OCI-LY7 (cell line): ENCODE data around the gene GRXCR2. TPM values are rescaled to one million over a fixed set of nuclear protein-coding genes. Genes with fewer than 3 reads are reported as not detected.
A peak's percentile ranks its signal among the peaks of the same experiment; 100 is the strongest.

Experiments
- BruUV-seq: library from RNA; stranded (reverse); fragments of 400-500 nt; replicated peaks from 2 replicates; lab custom pipeline; 2021; lab: Mats Ljungman, UMichigan
- CTCF ChIA-PET: fragments of 300-600 bp; sonication (Branson Sonifier 250); formaldehyde crosslinking; loops from one replicate; lab custom pipeline; 2022; ENCODE audit warnings: antibody characterized with exemption; ENCODE audit not compliant: unreplicated experiment; lab: Charles Lee
- POLR2A ChIA-PET: fragments of 300-600 bp; sonication (Branson Sonifier 250); formaldehyde crosslinking; loops from one replicate; lab custom pipeline; 2022; ENCODE audit warnings: antibody characterized with exemption; lab: Charles Lee
- DNase-seq: peaks from one replicate; pipeline ENCODE4 v3.0.0-alpha.2; 2015; ENCODE audit warnings: low spot score
- H2AFZ ChIP-seq: fragments of 200-600 bp; sonication (generic), shearing (Covaris generic); 2 replicates; pipeline ENCODE4 v1.6.1; 2014; ENCODE audit warnings: mild to moderate bottlenecking, antibody characterized with exemption, low read length, moderate library complexity
- H3K27ac ChIP-seq: fragments of 200-600 bp; sonication (generic); 2 replicates; pipeline ENCODE4 v1.5.1; 2014; ENCODE audit warnings: mixed run types, low read depth, mild to moderate bottlenecking, moderate library complexity, low read length, inconsistent platforms; ENCODE audit not compliant: poor library complexity, severe bottlenecking
- H3K36me3 ChIP-seq: fragments of 200-600 bp; sonication (generic); 2 replicates; pipeline ENCODE4 v1.6.1; 2014; ENCODE audit warnings: mild to moderate bottlenecking, antibody characterized with exemption, low read length, moderate library complexity, mixed read lengths; ENCODE audit not compliant: insufficient read depth
- H3K4me1 ChIP-seq: fragments of 200-600 bp; sonication (generic); 2 replicates; pipeline ENCODE4 v1.5.1; 2014; ENCODE audit warnings: mild to moderate bottlenecking, low read length; ENCODE audit not compliant: insufficient read depth, poor library complexity, severe bottlenecking
- H3K4me2 ChIP-seq: fragments of 200-600 bp; sonication (generic); 2 replicates; pipeline ENCODE4 v1.6.1; 2014; ENCODE audit warnings: mild to moderate bottlenecking, low read length
- H3K4me3 ChIP-seq: fragments of 200-600 bp; sonication (generic); 2 replicates; pipeline ENCODE4 v1.5.1; 2014; ENCODE audit warnings: mild to moderate bottlenecking, low read depth, low read length; ENCODE audit not compliant: poor library complexity, severe bottlenecking
- H3K79me2 ChIP-seq: fragments of 200-600 bp; sonication (generic); 2 replicates; pipeline ENCODE4 v1.6.1; 2016; ENCODE audit warnings: low read depth, mild to moderate bottlenecking, low read length, moderate library complexity, mixed read lengths; ENCODE audit not compliant: insufficient read depth
- H3K9me2 ChIP-seq: fragments of 200-600 bp; sonication (generic); 2 replicates; pipeline ENCODE4 v1.6.1; 2016; ENCODE audit warnings: mild to moderate bottlenecking, low read length, mixed read lengths; ENCODE audit not compliant: insufficient read depth
- H3K9me3 ChIP-seq: fragments of 200-600 bp; sonication (generic); 2 replicates; pipeline ENCODE4 v1.6.1; 2014; ENCODE audit warnings: mild to moderate bottlenecking, mixed run types, low read length, mixed read lengths
- H4K20me1 ChIP-seq: fragments of 200-600 bp; sonication (generic); 2 replicates; pipeline ENCODE4 v1.6.1; 2014; ENCODE audit warnings: mild to moderate bottlenecking, antibody characterized with exemption, low read length, moderate library complexity, mixed read lengths; ENCODE audit not compliant: insufficient read depth
- EZH2phosphoT487 ChIP-seq: fragments of 200-600 bp; sonication (generic); IDR thresholded peaks from 2 replicates; pipeline ENCODE4 v1.6.1; 2018; ENCODE audit warnings: low read depth, borderline replicate concordance, mild to moderate bottlenecking, mixed run types, antibody characterized with exemption, low read length, moderate library complexity, mixed read lengths
- intact Hi-C: fragments of 100-400 bp; cut with micrococcal nuclease; formaldehyde crosslinking; loops from one replicate; pipeline ENCODE4 v1.10.0; 2022; ENCODE audit not compliant: unreplicated experiment
- total RNA-seq, 2 experiments: library from RNA; depleted of rRNA in 1 of 2; stranded (reverse); fragments of >200 nt in 1 of 2; shearing (Covaris generic) in 1 of 2; gene quantifications; 2 replicates each; pipeline ENCODE4 v1.2.3, GENCODE V29; 2014 to 2022
- TF ChIP-seq, protein P1 (sequence below): fragments of 200-600 bp; sonication (generic); conservative IDR thresholded peaks from 2 replicates; pipeline ENCODE4 v1.5.1; 2014; ENCODE audit warnings: mild to moderate bottlenecking, antibody characterized with exemption, low read length, moderate library complexity, mixed read lengths

The GRXCR2 gene
- total RNA-seq, 2 experiments from 2014 or later = not detected

DNA sequence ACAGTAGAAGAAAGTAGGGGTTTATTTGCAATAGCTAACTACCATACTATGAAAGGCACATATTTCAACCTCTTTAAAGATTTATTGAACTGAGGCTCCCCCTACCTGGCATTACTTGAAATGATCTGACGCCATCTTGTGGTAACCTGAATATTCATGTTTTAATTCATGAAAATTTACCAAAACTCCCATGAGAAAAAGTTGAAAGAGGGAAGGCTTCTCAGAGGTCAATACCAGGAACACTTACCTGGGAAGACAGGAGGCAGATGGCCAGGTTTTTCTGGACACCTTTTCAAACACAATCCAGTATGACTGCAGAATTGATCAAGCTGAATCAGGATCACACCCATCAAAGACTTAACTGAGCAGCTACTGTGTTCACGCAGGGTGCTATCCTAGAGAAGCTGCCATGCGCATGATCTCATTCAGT is 47.0 kb downstream of the GRXCR2 start:
- ChIA-PET CTCF (no interaction called here), POLR2A (interaction anchor here (0.6 kb wide), 2 partner anchors 20 to 305 kb away, joined by 3 read pairs; no protein-coding TSS in a partner anchor)
- Histone ChIP-seq H3K4me2 (no peak overlapping the region), H2AFZ (no peak overlapping the region), H3K4me3 (no peak overlapping the region), H3K4me1 (no peaks in the 10 kb centered on the region), H4K20me1 (no peaks in the 10 kb centered on the region), H3K9me2 (no peaks in the 10 kb centered on the region), H3K36me3 (no peaks in the 10 kb centered on the region), H3K9me3 (no peaks in the 10 kb centered on the region), H3K27ac (no peak overlapping the region), H3K79me2 (no peaks in the 10 kb centered on the region)
- DNase-seq = peak; percentile 61
- no TSS peak for BruUV-seq
- TF ChIP-seq, protein P1, sequence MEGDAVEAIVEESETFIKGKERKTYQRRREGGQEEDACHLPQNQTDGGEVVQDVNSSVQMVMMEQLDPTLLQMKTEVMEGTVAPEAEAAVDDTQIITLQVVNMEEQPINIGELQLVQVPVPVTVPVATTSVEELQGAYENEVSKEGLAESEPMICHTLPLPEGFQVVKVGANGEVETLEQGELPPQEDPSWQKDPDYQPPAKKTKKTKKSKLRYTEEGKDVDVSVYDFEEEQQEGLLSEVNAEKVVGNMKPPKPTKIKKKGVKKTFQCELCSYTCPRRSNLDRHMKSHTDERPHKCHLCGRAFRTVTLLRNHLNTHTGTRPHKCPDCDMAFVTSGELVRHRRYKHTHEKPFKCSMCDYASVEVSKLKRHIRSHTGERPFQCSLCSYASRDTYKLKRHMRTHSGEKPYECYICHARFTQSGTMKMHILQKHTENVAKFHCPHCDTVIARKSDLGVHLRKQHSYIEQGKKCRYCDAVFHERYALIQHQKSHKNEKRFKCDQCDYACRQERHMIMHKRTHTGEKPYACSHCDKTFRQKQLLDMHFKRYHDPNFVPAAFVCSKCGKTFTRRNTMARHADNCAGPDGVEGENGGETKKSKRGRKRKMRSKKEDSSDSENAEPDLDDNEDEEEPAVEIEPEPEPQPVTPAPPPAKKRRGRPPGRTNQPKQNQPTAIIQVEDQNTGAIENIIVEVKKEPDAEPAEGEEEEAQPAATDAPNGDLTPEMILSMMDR = peak; percentile 95
- no peak for TF ChIP-seq EZH2phosphoT487
- intact Hi-C loops = loop anchor here (2.0 to 5.0 kb wide), 5 partner anchors 128 to 1623 kb away; no protein-coding TSS in a partner anchor

DNA sequence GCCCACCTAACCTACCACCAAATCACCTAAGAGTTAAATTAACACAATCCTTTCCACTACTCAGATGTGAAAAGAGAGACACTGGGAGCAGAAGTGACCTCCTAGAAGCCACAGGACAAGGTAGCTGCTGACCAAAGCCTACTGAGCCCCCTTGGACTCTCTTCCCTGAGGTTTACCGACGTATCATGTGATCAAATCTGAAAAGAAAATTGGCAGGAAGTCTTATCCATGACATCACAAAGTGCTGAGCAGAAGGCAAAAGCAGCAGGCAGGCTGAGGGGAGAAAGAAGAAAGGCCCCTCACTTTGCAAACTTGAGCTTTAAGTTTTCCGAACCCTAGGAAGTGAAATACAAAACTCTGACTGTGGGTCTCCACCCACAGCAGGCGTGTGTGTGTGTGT is 48.8 kb downstream of the GRXCR2 start:
- BruUV-seq = no TSS peak
- Histone ChIP-seq H2AFZ (no peak overlapping the region), H3K4me2 (no peak overlapping the region), H3K9me2 (no peaks in the 10 kb centered on the region), H3K4me3 (no peak overlapping the region), H4K20me1 (no peaks in the 10 kb centered on the region), H3K27ac (no peak overlapping the region), H3K79me2 (no peaks in the 10 kb centered on the region), H3K4me1 (no peaks in the 10 kb centered on the region), H3K9me3 (no peaks in the 10 kb centered on the region), H3K36me3 (no peaks in the 10 kb centered on the region)
- DNase-seq = no peak
- TF ChIP-seq, protein P1 = no peak
- no peak for TF ChIP-seq EZH2phosphoT487
- POLR2A ChIA-PET = interaction anchor here (1.0 kb wide), 1 partner anchor 11 kb away, joined by 3 read pairs; the partner anchor contains the start of gene PRELID2
- intact Hi-C loops = loop anchor here (2.0 kb wide), 1 partner anchor 143 kb away; no protein-coding TSS in a partner anchor
- CTCF ChIA-PET = interaction anchor here (0.6 kb wide), 1 partner anchor 181 kb away, joined by 3 read pairs; no protein-coding TSS in a partner anchor

DNA sequence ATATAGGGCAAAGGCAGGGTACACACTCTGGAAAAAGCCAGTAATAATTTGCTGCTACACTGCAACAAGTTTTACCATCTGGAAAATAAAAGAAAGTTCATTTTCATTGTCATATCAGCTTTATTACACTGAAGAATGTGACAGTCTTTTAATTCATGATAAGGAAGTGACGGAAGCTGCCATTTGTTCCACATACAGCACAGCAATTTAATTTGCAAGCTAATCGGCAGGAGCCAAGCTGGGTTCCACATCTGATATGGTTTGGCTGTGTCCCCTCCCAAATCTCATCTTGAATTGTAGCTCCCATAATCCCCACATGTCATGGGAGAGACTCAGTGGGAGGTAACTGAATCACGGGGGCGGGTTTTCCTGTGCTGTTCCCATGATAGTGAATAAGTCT is 54.2 kb downstream of the GRXCR2 start:
- CTCF ChIA-PET = interaction anchor here (1.0 kb wide), 1 partner anchor 14 kb away, joined by 3 read pairs; no protein-coding TSS in a partner anchor
- Histone ChIP-seq H2AFZ (no peak overlapping the region), H3K36me3 (no peaks in the 10 kb centered on the region), H4K20me1 (no peaks in the 10 kb centered on the region), H3K9me3 (no peaks in the 10 kb centered on the region), H3K4me2 (no peak overlapping the region), H3K9me2 (no peaks in the 10 kb centered on the region), H3K4me1 (no peaks in the 10 kb centered on the region), H3K27ac (no peak overlapping the region), H3K79me2 (no peaks in the 10 kb centered on the region), H3K4me3 (no peak overlapping the region)
- no peak for DNase-seq
- intact Hi-C loops = no loop called here
- no peak for TF ChIP-seq EZH2phosphoT487
- TF ChIP-seq, protein P1 = no peak
- no TSS peak for BruUV-seq
- POLR2A ChIA-PET = no interaction called here
